ENCODE results near the gene SHOC2.

- TF ChIP-seq POLR2A (IDR thresholded peaks at IDR 0.05; ENCODE audit: low read depth, low read length) (no peak), POLR2AphosphoS5 (IDR thresholded peaks at IDR 0.05; ENCODE audit: low read depth, low read length) (no peak), TAF1 (IDR thresholded peaks at IDR 0.05; ENCODE audit: borderline replicate concordance, low read depth, low read length) (no peak)
Measured at GRCh38 chr10:110873951-110874350, 45.5 kb upstream of the SHOC2 start.

All from GM12892 (cell line).